Measurements from ENCODE around the gene RAD51D. TPM values are rescaled to one million over a fixed set of nuclear protein-coding genes. Genes with fewer than 3 reads are reported as not detected.
A peak's percentile ranks its signal among the peaks of the same experiment; 100 is the strongest.

The RAD51D gene
- total RNA-seq, 1 donor: 14.8 TPM

GRCh38 chr17:35062308-35062707, 57.4 kb downstream of the RAD51D start:
- DNase-seq (ENCODE audit: low read depth): no peak
- no peak overlapping the region for H3K4me3 ChIP-seq (ENCODE audit: low read depth, low read length)
- TF ChIP-seq, protein P1, sequence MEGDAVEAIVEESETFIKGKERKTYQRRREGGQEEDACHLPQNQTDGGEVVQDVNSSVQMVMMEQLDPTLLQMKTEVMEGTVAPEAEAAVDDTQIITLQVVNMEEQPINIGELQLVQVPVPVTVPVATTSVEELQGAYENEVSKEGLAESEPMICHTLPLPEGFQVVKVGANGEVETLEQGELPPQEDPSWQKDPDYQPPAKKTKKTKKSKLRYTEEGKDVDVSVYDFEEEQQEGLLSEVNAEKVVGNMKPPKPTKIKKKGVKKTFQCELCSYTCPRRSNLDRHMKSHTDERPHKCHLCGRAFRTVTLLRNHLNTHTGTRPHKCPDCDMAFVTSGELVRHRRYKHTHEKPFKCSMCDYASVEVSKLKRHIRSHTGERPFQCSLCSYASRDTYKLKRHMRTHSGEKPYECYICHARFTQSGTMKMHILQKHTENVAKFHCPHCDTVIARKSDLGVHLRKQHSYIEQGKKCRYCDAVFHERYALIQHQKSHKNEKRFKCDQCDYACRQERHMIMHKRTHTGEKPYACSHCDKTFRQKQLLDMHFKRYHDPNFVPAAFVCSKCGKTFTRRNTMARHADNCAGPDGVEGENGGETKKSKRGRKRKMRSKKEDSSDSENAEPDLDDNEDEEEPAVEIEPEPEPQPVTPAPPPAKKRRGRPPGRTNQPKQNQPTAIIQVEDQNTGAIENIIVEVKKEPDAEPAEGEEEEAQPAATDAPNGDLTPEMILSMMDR (IDR thresholded peaks at IDR 0.05; ENCODE audit: insufficient read depth, low read length): no peak

- TF ChIP-seq, protein P1 (IDR thresholded peaks at IDR 0.05; ENCODE audit: insufficient read depth, low read length): no peak
- H3K4me3 ChIP-seq (ENCODE audit: low read depth, low read length): no peak overlapping the region
- DNase-seq (ENCODE audit: low read depth): no peak
Measured at GRCh38 chr17:35057332-35057915, 62.2 kb downstream of the RAD51D start.

- no peak for DNase-seq (ENCODE audit: low read depth)
- H3K4me3 ChIP-seq (ENCODE audit: low read depth, low read length): no peak overlapping the region
- TF ChIP-seq, protein P1 (IDR thresholded peaks at IDR 0.05; ENCODE audit: insufficient read depth, low read length): no peak
Measured at GRCh38 chr17:35056013-35056412, 63.6 kb downstream of the RAD51D start.

DNA sequence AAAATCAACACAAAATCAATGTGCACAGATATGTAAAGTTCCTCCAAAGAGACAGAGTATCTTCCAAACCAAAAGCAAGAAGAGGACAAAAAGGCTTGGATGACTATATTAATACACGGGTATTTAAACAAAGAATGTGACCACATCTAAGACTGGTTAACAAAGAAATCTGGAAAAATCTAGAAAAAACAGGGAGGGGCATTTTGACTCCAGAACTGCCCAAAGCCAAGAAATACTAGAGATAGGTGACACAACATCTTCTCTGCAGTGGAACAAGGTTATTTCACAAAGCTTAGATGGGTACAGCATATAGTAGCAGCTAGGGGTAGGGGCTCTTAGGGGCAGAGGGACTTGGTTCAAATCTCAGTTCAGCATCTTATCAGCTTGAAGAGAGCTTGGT, 66.5 kb downstream of the RAD51D start:
- DNase-seq (ENCODE audit: low read depth): no peak
- H3K4me3 ChIP-seq (ENCODE audit: low read depth, low read length): no peak overlapping the region
- TF ChIP-seq, protein P1 (IDR thresholded peaks at IDR 0.05; ENCODE audit: insufficient read depth, low read length): no peak

DNA sequence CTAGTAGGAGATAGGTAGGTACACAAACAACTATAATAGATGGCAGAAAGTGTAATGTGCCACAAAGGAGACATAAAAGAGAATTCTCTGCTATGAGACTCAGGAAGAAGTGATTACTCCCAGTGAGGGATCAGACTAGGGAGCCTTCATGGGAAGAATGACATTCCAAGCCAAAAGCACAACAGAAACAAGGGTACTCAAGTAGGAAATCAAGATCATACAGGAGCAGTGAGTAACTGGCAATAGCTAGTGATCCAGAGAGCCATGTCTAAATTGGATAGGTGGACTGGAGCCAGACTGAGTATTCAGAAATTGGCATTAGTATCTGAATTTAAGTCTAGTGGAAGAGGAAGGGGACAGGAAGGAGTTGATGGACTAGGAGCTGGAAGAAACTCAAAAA, 66.9 kb downstream of the RAD51D start:
- peak; percentile 30 for DNase-seq (ENCODE audit: low read depth)

GRCh38 chr17:35052241-35052610, 67.4 kb downstream of the RAD51D start:
- DNase-seq (ENCODE audit: low read depth): no peak
- TF ChIP-seq, protein P1 (IDR thresholded peaks at IDR 0.05; ENCODE audit: insufficient read depth, low read length): no peak

More for the DNA sequence above, 66.9 kb downstream of the RAD51D start:
- H3K4me3 ChIP-seq (ENCODE audit: low read depth, low read length): no peak overlapping the region
- TF ChIP-seq, protein P1 (IDR thresholded peaks at IDR 0.05; ENCODE audit: insufficient read depth, low read length): no peak

More at GRCh38 chr17:35052241-35052610, 67.4 kb downstream of the RAD51D start:
- no peak overlapping the region for H3K4me3 ChIP-seq (ENCODE audit: low read depth, low read length)

Measured in fibroblast of the aortic adventitia (primary cell).